GM13977 (cell line): ENCODE results near the gene PROSER2.

Source experiments
- DNase-seq: peaks from one replicate; pipeline ENCODE4 v3.0.0; 2012; ENCODE audit warnings: low spot score
- CTCF ChIP-seq: IDR thresholded peaks from 2 replicates; pipeline ENCODE4 v1.5.1; 2012; ENCODE audit warnings: mild to moderate bottlenecking, control low read depth; ENCODE audit not compliant: insufficient read depth; ENCODE audit errors: extremely low read depth, missing control alignments
- in situ Hi-C: fragments of 300-500 bp; cut with MboI; formaldehyde crosslinking; loops from one replicate; pipeline ENCODE4 v1.12.0; 2022; ENCODE audit warnings: low sequenced_read_pairs, low pct_unique_long_range_greater_than_20kb, mixed read lengths, inconsistent platforms; ENCODE audit not compliant: unreplicated experiment

Gene PROSER2

GRCh38 chr10:11879387-11880094, 56.4 kb downstream of the PROSER2 start:
- TF ChIP-seq CTCF: no peak
- DNase-seq: no peak
- in situ Hi-C loops: no loop called here

- DNase-seq: no peak
- TF ChIP-seq CTCF: no peak
- in situ Hi-C loops: no loop called here
Measured at GRCh38 chr10:11880151-11881029, 57.2 kb downstream of the PROSER2 start.

GRCh38 chr10:11881030-11881476, 57.9 kb downstream of the PROSER2 start:
- DNase-seq: no peak
- in situ Hi-C loops: no loop called here

GRCh38 chr10:11881477-11882417, 58.6 kb downstream of the PROSER2 start:
- no peak for DNase-seq
- no peak for TF ChIP-seq CTCF
- in situ Hi-C loops: no loop called here

More at GRCh38 chr10:11881030-11881476, 57.9 kb downstream of the PROSER2 start:
- no peak for TF ChIP-seq CTCF

- TF ChIP-seq CTCF: no peak
- DNase-seq: no peak
- in situ Hi-C loops: no loop called here
Measured at GRCh38 chr10:11882646-11883375, 59.7 kb downstream of the PROSER2 start.
